Measurements from ENCODE around the gene CEP41.

DNA sequence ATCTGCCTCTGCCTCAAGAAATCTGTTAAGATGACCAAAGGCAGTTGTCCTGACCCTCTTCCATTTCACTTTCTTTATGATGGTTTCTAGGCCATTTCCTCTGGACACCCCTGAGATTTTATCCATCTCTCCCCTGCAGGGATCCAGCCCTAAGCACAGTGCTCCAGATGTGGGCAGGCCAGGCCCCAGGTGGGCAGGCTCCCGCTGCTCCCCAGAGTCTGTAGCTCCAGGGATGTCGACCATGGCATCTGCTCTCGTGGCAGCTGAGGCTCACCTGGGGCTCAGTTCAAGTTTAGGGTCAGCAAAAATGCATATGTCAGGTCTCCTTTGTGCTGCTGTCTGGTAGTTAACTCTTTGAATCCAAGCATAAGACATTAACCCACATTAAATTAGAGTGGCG is 11.8 kb downstream of the CEP41 start:
- TF ChIP-seq EZH2 (IDR thresholded peaks at IDR 0.05; ENCODE audit: borderline replicate concordance) (no peak), EZH2phosphoT487 (IDR thresholded peaks at IDR 0.05; ENCODE audit: low read depth, severe bottlenecking, unreplicated experiment) (no peak)
- TF ChIP-seq, protein P1, sequence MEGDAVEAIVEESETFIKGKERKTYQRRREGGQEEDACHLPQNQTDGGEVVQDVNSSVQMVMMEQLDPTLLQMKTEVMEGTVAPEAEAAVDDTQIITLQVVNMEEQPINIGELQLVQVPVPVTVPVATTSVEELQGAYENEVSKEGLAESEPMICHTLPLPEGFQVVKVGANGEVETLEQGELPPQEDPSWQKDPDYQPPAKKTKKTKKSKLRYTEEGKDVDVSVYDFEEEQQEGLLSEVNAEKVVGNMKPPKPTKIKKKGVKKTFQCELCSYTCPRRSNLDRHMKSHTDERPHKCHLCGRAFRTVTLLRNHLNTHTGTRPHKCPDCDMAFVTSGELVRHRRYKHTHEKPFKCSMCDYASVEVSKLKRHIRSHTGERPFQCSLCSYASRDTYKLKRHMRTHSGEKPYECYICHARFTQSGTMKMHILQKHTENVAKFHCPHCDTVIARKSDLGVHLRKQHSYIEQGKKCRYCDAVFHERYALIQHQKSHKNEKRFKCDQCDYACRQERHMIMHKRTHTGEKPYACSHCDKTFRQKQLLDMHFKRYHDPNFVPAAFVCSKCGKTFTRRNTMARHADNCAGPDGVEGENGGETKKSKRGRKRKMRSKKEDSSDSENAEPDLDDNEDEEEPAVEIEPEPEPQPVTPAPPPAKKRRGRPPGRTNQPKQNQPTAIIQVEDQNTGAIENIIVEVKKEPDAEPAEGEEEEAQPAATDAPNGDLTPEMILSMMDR (IDR thresholded peaks at IDR 0.05; ENCODE audit: poor library complexity) = no peak

All from hepatocyte (in vitro differentiated cells).